ENCODE measurements around the gene LHFPL3.

The LHFPL3 gene

DNA sequence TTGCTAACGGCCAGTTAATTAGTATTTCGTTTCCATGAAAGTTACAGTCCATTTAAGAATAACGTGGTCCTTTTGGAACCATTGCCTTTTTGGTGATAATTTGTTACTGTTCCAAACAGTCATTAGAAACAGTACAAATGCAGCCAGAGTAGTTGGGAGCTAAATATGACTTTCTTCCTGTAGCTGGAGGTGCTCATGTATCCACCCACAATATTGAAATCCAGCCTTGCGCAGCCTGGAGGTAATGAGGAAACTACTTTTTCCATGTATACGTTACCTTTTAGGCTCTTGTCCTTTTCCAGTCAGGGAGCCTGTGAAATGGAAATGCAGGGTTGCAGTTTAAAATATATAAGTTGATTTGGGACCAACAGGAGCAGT is 43.6 kb downstream of the LHFPL3 start:
- no peak for DNase-seq

GRCh38 chr7:104382616-104383015 is 54.2 kb downstream of the LHFPL3 start:
- no peak for DNase-seq

DNA sequence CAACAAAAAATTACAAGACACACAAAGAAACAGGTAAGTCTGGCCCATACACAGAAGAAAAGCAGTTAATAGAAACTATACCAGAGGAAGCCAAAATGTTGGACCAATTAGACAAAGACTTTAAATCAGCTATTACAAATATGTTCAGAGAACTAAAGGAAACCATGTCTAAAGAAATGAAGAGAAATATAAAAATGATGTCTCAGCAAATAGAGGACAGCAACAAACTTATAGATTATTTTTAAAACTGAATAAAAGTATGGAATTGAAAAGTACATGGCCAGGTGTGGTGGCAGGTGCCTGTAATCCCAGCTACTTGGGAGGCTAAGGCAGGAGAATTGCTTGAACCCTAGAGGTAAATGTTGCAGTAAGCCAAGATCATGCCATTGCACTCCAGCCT is 58.5 kb downstream of the LHFPL3 start:
- DNase-seq, result no peak

GRCh38 chr7:104388222-104388621 is 59.8 kb downstream of the LHFPL3 start:
- DNase-seq, result no peak

DNA sequence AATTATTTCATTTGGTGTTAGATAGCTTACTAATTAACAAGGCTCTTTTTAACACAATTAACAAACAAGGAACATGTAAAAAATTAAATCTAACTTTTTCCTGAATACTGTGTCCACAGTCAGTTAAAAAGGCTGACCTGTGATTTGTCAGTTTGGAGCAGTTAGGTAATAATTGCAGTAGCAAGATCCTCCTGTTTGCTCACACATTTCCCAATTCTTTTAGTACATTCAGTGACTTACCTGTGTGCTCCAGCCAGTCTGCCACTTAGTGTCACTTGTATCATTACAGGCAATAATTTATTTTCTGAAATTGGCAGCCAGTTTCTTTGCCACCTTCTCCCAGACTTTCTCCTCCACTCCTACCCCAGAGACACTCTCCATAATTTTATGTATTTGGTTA is 66.8 kb downstream of the LHFPL3 start:
- no peak for DNase-seq

GRCh38 chr7:104397442-104397841 is 69.0 kb downstream of the LHFPL3 start:
- no peak for DNase-seq

GRCh38 chr7:104408371-104408770 is 80.0 kb downstream of the LHFPL3 start:
- no peak for DNase-seq

- no peak for DNase-seq
Observed at GRCh38 chr7:104410742-104411141, 82.3 kb downstream of the LHFPL3 start.

- peak; percentile 47 for DNase-seq
Observed at GRCh38 chr7:104412911-104413310, 84.5 kb downstream of the LHFPL3 start.

GRCh38 chr7:104414216-104414615 is 85.8 kb downstream of the LHFPL3 start:
- no peak for DNase-seq

GRCh38 chr7:104415700-104416099 is 87.3 kb downstream of the LHFPL3 start:
- no peak for DNase-seq

GRCh38 chr7:104416866-104417393 is 88.5 kb downstream of the LHFPL3 start:
- DNase-seq, result no peak

- DNase-seq, result no peak
Observed at GRCh38 chr7:104431930-104432329, 103.5 kb downstream of the LHFPL3 start.

GRCh38 chr7:104434129-104434528 is 105.7 kb downstream of the LHFPL3 start:
- no peak for DNase-seq

- DNase-seq, result no peak
Observed at GRCh38 chr7:104442481-104442880, 114.1 kb downstream of the LHFPL3 start.

DNA sequence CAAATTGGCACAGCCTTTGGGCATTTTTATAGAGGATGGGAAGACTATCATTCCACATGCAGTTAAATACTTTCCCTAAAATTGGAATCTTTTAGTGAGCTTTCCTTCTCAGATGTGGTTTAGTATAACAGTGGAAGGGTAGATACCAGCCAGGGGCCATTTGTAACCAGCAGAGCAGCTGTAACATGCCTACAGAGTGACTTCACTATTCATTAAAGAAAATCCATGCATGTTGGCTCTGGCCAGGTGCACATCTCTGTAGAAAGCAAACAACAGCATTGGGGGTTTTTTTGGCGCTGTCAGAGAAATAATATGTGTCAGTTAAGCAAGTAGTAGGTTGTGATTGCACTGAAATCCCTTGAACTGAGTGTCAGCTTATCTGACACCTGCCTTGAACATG is 115.6 kb downstream of the LHFPL3 start:
- no peak for DNase-seq

- no peak for DNase-seq
Observed at GRCh38 chr7:104445393-104445792, 117.0 kb downstream of the LHFPL3 start.

DNA sequence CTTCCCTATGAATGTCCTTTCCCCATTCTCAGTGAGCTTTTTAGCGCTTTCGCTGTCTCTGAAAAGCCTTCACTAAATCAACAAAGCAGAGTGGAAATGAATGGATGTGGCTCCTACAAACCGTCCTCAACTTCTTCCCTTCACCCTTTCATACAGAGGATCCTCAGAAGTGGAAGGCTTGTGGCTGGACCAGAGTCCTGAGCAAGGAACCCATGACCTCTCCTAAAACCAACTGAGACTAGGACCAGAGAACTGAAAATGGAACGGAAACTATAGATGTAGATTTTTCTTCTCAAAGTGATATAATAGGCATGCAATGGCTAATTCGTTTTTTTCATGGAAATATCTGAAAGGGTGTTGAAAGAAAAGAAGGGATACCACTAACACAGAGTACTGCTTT is 122.5 kb downstream of the LHFPL3 start:
- no peak for DNase-seq

GRCh38 chr7:104453190-104453589 is 124.8 kb downstream of the LHFPL3 start:
- no peak for DNase-seq

DNA sequence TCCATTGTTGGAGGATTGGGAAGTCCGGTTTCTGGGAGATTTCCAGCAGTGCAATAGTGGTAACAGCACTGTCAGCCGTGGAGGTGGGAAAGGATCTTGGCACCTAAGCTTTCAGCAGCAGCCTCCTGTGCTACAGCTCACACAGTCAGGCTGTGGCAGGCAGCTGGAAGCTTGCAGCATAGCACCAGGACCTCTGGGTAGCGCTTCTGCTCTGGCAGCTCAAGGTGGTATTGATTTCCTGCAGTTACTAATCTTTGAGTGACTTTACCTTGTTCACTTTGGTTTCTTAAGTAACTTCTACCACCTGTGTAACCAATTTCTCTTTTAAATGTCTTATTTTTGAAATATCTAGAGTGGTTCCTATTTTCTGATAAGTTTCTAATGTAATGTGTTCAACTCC is 130.5 kb downstream of the LHFPL3 start:
- DNase-seq, result no peak

DNA sequence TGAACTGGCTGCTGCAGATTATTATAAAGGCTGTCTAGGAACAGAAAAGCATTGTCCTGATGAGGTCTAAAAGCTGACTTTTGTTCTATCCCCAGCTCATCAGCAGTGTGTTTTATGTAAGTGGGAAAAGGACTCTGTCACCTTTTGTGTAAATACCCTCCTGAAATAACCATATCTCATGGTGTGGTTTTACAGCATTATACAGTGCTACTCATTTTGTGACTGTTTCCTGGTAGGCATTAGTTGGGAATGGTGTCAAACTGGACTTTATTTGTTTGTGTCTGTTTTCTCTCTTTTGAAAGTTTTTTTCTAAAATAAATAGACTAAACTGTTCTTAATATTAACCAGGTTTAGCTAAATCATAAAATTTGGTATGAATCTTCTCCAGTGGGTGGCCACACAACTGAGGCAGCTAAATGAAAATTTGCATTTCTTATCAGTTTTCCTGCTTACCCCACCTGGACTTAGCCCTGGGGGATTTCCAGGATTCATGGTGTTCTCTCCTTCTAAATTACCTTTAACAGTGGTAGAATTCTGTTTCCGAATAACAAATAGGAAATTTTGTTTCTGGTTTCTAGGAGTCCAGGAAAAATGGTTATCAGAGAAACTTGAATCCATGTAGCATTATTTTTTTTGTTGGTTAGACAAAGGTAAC is 140.9 kb downstream of the LHFPL3 start:
- DNase-seq, result no peak

- no peak for DNase-seq
Observed at GRCh38 chr7:104480529-104480928, 152.1 kb downstream of the LHFPL3 start.

DNA sequence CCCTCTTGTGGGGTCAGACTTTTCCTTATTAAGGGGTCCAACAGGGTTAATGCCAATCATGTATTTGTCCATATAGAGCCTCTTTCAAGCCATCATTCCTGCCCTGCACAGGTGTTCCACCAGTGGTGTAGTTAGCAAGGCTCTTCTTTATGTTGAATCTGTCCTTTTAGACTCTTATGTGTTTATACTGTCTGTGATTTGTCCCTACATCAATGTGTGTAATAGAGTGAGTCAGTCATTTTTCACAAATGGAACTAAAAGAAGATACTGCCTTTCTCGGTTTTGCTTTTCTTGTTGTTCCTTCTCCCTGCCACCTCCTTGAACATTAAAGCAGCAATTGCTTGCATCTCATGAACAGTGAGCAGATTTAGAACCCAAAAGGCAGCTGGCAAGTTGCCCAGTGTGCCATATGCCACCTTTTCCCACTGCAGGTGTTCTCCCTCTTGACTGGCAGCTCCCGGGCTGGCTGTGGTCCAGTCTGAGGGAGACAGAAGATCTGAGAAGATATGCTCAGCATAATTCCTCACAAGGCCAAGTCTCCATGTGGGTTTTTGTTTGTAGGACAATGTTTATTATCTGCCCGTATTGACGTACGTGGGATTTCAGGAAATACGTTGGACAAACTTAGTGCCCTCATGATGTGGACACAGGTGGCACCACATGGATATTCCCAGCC is 154.1 kb downstream of the LHFPL3 start:
- peak; percentile 54 for DNase-seq

DNA sequence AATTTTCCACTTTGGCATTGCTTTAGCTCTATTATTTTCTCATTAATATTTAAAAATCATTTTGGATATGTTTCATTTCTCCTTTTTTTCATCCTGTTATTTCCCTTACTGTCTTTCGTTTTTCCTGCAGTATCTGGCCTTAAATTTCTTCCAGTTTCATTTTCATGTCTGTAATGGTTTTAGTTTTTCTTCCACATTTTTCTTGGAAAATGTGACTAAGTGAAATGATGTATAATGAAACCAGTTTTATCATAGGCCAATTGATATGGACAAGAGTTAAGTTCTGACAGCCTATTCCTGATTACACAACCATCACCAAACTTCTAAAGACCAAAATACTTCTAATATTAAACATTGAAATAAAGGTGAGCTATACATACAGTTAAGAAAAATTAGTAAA is 158.5 kb downstream of the LHFPL3 start:
- no peak for DNase-seq

- DNase-seq, result no peak
Observed at GRCh38 chr7:104487642-104488041, 159.2 kb downstream of the LHFPL3 start.
